K562 (cell line): ENCODE results near the gene TTYH2. TPM values are rescaled to one million over a fixed set of nuclear protein-coding genes. Genes with fewer than 3 reads are reported as not detected.
A peak's percentile ranks its signal among the peaks of the same experiment; 100 is the strongest.

Experiments
- BRD4 ChIP-seq: fragments of 200-600 bp; sonication (generic); IDR thresholded peaks from 2 replicates; pipeline ENCODE4 v1.6.1; 2017; ENCODE audit warnings: inconsistent platforms
- CREB1 ChIP-seq, 2 experiments: sonication (generic) in 1 of 2; formaldehyde crosslinking in 1 of 2; IDR thresholded peaks; 2 replicates each; pipeline versions ENCODE4 v1.6.1 to v1.8.0; 2012 to 2022; ENCODE audit warnings: inconsistent platforms in 1 of 2, mild to moderate bottlenecking in 1 of 2, missing genetic modification reagents in 1 of 2, moderate library complexity in 1 of 2
- ELF2 ChIP-seq: fragments of 250-450 bp; sonication (Bioruptor Pico); IDR thresholded peaks from 2 replicates; pipeline ENCODE4 v1.5.0; 2021; ENCODE audit warnings: mild to moderate bottlenecking
- FOSL1 ChIP-seq: fragments of 200-800 bp; sonication (Bioruptor generic); conservative IDR thresholded peaks from 2 replicates; pipeline ENCODE4 v1.6.1; 2016; ENCODE audit warnings: missing genetic modification characterization, missing compliant biosample characterization
- MAFG ChIP-seq: fragments of 450-650 bp; conservative IDR thresholded peaks from 2 replicates; pipeline ENCODE4 v1.6.1; 2016; ENCODE audit warnings: missing genetic modification characterization, missing compliant biosample characterization
- MBD2 ChIP-seq: sonication (generic); IDR thresholded peaks from 2 replicates; pipeline ENCODE4 v1.6.1; 2016; ENCODE audit warnings: low read depth, borderline replicate concordance
- NFIC ChIP-seq: fragments of 450-650 bp; IDR thresholded peaks from 2 replicates; pipeline ENCODE4 v1.6.1; 2017; ENCODE audit warnings: mild to moderate bottlenecking, inconsistent platforms
- POLR2A ChIP-seq: fragments of 450-650 bp; conservative IDR thresholded peaks from 2 replicates; pipeline ENCODE4 v1.6.1; 2016
- POLR2AphosphoS5 ChIP-seq: IDR thresholded peaks from 2 replicates; pipeline ENCODE4 v1.6.1; 2011; ENCODE audit warnings: mild to moderate bottlenecking, low read depth, low read length, moderate library complexity; ENCODE audit not compliant: control insufficient read depth, insufficient read depth
- SUPT5H ChIP-seq: fragments of 450-650 bp; IDR thresholded peaks from 2 replicates; pipeline ENCODE4 v1.6.1; 2016
- TEAD1 ChIP-seq, 2 experiments: fragments of 450-650 bp in 1 of 2; sonication (generic) in 1 of 2; formaldehyde crosslinking; IDR thresholded peaks; 2 replicates each; pipeline versions ENCODE4 v1.4.0 to v1.8.0; 2020 to 2022; ENCODE audit warnings: mild to moderate bottlenecking in 2 of 2, missing genetic modification reagents in 1 of 2
- TEAD4 ChIP-seq, 2 experiments: sonication (generic) in 1 of 2; formaldehyde crosslinking in 1 of 2; IDR thresholded peaks; 2 replicates each; pipeline versions ENCODE4 v1.6.1 to v1.8.0; 2012 to 2022; ENCODE audit warnings: borderline replicate concordance in 1 of 2, inconsistent platforms in 1 of 2, low read length in 1 of 2, mild to moderate bottlenecking in 1 of 2, missing genetic modification reagents in 1 of 2
- ZNF253 ChIP-seq: fragments of 250-450 bp; sonication (Bioruptor Pico); conservative IDR thresholded peaks from 2 replicates; pipeline ENCODE4 v1.6.1; 2021; ENCODE audit warnings: mild to moderate bottlenecking
- polyA plus RNA-seq, 8 experiments: library from polyadenylated mRNA; depleted of rRNA in 4 of 8; stranded (reverse) in 5 of 8; unstranded in 3 of 8; fragments of >200 nt; fragmentation: Nextera tagmentation in 2 of 8; fragmentation: Illumina TruSeq in 1 of 8; extraction: Ambion mirVana in 2 of 8; extraction: Trizol in 1 of 8; gene quantifications; 2 replicates each; pipeline versions ENCODE4 v1.2.1 to v1.2.3, GENCODE V29; 2011 to 2014; ENCODE audit warnings: inconsistent platforms in 1 of 8, missing spikeins in 1 of 8
- total RNA-seq, 7 experiments: library from RNA; depleted of rRNA in 6 of 7; stranded (reverse); fragments of >200 nt in 6 of 7; fragmentation: Illumina TruSeq in 2 of 7; extraction: Trizol in 2 of 7; gene quantifications; 2 replicates each; pipeline versions ENCODE4 v1.2.1 to v1.2.3, GENCODE V29; 2011 to 2021; ENCODE audit warnings: low replicate concordance in 1 of 7
- TF ChIP-seq, protein P1 (sequence below): fragments of 250-450 bp; sonication (Bioruptor Pico); IDR thresholded peaks from 2 replicates; pipeline ENCODE4 v1.4.0; 2020; ENCODE audit warnings: mild to moderate bottlenecking, moderate library complexity
- TF ChIP-seq, protein P2 (sequence below): fragments of 450-650 bp; formaldehyde crosslinking; IDR thresholded peaks from 2 replicates; pipeline ENCODE4 v1.4.0; 2022; ENCODE audit warnings: missing genetic modification characterization
- TF ChIP-seq, protein P3 (sequence below): sonication (generic); formaldehyde crosslinking; IDR thresholded peaks from 2 replicates; pipeline ENCODE4 v1.8.1; 2023; ENCODE audit warnings: mild to moderate bottlenecking, missing genetic modification reagents, moderate library complexity
- TF ChIP-seq, protein P4 (sequence below): sonication (generic); formaldehyde crosslinking; IDR thresholded peaks from 2 replicates; pipeline ENCODE4 v1.9.0; 2022; ENCODE audit warnings: mild to moderate bottlenecking, missing genetic modification reagents
- TF ChIP-seq, protein P5 (sequence below): fragments of 450-650 bp; formaldehyde crosslinking; IDR thresholded peaks from 2 replicates; pipeline ENCODE4 v1.4.0; 2022; ENCODE audit warnings: mild to moderate bottlenecking, moderate library complexity

Gene TTYH2
- total and polyA plus RNA-seq, 9 of the 15 experiments (the other 6 are each of a cell fraction or from before 2014, with no cell fraction given), result 0.03 to 2.0 (median 0.91) TPM

DNA sequence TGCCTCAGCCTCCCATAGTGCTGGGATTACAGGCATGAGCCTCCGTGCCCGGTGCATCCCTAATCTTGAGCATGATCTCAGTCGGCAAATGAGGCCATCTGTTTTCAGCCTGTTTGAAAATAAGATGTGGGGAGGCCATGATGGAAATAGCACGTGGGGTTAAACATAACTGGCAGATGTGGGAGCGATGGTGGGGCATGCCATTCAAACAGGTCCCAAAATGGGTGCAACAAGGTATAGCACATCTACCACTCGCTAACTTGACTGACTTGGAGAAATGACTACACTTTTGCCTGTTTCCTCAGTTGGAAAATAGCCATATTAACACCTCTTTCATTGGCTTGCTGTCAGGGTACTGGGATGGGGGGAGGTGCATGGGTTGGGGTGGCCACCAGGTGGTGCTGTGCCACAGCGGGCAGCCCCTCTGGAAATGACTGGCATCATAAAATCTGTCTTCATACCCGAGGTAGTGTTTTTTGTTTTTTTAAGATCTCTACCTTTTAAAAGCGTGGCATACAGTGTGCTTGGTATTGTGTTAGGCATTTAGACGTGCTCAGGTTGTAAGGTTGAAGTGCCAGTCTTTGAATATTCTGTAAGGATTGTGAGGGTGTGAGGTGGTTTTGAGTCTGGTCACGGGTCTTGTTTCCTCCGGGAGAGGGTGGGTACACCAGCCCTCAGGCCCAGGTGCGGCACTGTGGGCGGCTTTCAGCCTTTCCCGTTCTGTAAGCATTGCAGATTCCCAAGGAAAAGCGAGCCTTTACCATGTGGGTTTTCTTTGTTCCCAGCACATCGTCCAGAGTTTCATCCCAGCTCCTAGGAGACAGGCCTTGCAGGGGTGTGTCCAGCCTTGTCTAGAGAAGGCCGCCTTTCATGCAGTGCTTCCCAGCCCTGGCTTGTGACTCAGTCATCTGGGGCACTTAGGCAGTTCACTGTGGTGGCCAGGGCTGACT lies 2.9 kb upstream of the TTYH2 start (continued):
- TF ChIP-seq, protein P1, sequence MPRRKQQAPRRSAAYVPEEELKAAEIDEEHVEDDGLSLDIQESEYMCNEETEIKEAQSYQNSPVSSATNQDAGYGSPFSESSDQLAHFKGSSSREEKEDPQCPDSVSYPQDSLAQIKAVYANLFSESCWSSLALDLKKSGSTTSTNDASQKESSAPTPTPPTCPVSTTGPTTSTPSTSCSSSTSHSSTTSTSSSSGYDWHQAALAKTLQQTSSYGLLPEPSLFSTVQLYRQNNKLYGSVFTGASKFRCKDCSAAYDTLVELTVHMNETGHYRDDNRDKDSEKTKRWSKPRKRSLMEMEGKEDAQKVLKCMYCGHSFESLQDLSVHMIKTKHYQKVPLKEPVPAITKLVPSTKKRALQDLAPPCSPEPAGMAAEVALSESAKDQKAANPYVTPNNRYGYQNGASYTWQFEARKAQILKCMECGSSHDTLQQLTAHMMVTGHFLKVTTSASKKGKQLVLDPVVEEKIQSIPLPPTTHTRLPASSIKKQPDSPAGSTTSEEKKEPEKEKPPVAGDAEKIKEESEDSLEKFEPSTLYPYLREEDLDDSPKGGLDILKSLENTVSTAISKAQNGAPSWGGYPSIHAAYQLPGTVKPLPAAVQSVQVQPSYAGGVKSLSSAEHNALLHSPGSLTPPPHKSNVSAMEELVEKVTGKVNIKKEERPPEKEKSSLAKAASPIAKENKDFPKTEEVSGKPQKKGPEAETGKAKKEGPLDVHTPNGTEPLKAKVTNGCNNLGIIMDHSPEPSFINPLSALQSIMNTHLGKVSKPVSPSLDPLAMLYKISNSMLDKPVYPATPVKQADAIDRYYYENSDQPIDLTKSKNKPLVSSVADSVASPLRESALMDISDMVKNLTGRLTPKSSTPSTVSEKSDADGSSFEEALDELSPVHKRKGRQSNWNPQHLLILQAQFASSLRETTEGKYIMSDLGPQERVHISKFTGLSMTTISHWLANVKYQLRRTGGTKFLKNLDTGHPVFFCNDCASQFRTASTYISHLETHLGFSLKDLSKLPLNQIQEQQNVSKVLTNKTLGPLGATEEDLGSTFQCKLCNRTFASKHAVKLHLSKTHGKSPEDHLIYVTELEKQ, result no peak
- TF ChIP-seq CREB1 (IDR thresholded peaks at IDR 0.05) (peak; percentile 20; the same call in 1 of the 2 replicates), CREB1 (CRISPR knock-in tag; IDR thresholded peaks at IDR 0.05) (no peak), MBD2 (peak; percentile 33; the same call in 1 of the 2 replicates), SUPT5H (peak; percentile 93), TEAD4 (IDR thresholded peaks at IDR 0.05; ENCODE audit: low read length) (0 out of 2 replicates have a peak, but pooled peaks have one; percentile 5), TEAD4 (CRISPR knock-in tag; IDR thresholded peaks at IDR 0.05; ENCODE audit: borderline replicate concordance) (no peak), ELF2 (peak; percentile 69; the same call in 1 of the 2 replicates), NFIC (peak; percentile 57), TEAD1 (CRISPR knock-in tag; IDR thresholded peaks at IDR 0.05) (peak in 1 of 2 experiments; percentile 59; a peak in 1 of 4 replicates), FOSL1 (0 out of 2 replicates have a peak, but pooled peaks have one; percentile 35), POLR2A (peak; percentile 94), ZNF253 (no peak), MAFG (tag) (peak; percentile 9; the same call in 1 of the 2 replicates), BRD4 (no peak), POLR2AphosphoS5 (peak; percentile 70)
- TF ChIP-seq, protein P2, sequence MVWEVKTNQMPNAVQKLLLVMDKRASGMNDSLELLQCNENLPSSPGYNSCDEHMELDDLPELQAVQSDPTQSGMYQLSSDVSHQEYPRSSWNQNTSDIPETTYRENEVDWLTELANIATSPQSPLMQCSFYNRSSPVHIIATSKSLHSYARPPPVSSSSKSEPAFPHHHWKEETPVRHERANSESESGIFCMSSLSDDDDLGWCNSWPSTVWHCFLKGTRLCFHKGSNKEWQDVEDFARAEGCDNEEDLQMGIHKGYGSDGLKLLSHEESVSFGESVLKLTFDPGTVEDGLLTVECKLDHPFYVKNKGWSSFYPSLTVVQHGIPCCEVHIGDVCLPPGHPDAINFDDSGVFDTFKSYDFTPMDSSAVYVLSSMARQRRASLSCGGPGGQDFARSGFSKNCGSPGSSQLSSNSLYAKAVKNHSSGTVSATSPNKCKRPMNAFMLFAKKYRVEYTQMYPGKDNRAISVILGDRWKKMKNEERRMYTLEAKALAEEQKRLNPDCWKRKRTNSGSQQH, result no peak; the same call in 1 of the 2 replicates
- TF ChIP-seq, protein P3, sequence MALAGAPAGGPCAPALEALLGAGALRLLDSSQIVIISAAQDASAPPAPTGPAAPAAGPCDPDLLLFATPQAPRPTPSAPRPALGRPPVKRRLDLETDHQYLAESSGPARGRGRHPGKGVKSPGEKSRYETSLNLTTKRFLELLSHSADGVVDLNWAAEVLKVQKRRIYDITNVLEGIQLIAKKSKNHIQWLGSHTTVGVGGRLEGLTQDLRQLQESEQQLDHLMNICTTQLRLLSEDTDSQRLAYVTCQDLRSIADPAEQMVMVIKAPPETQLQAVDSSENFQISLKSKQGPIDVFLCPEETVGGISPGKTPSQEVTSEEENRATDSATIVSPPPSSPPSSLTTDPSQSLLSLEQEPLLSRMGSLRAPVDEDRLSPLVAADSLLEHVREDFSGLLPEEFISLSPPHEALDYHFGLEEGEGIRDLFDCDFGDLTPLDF (CRISPR knock-in tag), result no peak
- TF ChIP-seq, protein P4, sequence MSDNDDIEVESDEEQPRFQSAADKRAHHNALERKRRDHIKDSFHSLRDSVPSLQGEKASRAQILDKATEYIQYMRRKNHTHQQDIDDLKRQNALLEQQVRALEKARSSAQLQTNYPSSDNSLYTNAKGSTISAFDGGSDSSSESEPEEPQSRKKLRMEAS (CRISPR knock-in tag), result peak; percentile 37; the same call in 1 of the 2 replicates
- TF ChIP-seq, protein P5, sequence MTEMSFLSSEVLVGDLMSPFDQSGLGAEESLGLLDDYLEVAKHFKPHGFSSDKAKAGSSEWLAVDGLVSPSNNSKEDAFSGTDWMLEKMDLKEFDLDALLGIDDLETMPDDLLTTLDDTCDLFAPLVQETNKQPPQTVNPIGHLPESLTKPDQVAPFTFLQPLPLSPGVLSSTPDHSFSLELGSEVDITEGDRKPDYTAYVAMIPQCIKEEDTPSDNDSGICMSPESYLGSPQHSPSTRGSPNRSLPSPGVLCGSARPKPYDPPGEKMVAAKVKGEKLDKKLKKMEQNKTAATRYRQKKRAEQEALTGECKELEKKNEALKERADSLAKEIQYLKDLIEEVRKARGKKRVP, result no peak
